GM12873 (cell line): ENCODE measurements around the gene NOL6.

Experiments used
- TF ChIP-seq, protein P1 (sequence below): IDR thresholded peaks from 2 replicates; pipeline ENCODE4 v1.5.1; 2012; ENCODE audit warnings: low read depth, mild to moderate bottlenecking, moderate library complexity, low read length, control low read depth; ENCODE audit not compliant: insufficient read depth; ENCODE audit errors: missing control alignments

NOL6 gene

DNA sequence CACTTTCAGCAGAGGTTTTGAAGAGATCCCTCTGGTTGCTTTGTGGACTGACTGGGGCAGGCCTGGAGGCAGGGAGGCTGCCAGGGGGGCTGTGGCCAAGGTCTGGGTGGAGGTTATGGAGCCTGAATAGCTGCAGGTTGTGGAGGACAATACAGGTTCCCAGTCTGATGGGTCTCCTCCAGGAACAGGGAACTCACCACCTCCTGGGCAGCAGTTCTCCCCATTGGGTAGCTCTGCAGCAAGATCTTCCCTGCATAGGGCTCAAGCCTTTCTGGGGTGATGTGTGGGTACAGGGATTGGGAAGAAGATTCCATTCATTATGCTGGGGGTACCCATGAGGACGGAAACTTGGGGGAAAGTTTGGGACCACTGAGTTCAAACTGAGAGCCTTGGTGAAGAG lies 33.1 kb downstream of the NOL6 start:
- TF ChIP-seq, protein P1, sequence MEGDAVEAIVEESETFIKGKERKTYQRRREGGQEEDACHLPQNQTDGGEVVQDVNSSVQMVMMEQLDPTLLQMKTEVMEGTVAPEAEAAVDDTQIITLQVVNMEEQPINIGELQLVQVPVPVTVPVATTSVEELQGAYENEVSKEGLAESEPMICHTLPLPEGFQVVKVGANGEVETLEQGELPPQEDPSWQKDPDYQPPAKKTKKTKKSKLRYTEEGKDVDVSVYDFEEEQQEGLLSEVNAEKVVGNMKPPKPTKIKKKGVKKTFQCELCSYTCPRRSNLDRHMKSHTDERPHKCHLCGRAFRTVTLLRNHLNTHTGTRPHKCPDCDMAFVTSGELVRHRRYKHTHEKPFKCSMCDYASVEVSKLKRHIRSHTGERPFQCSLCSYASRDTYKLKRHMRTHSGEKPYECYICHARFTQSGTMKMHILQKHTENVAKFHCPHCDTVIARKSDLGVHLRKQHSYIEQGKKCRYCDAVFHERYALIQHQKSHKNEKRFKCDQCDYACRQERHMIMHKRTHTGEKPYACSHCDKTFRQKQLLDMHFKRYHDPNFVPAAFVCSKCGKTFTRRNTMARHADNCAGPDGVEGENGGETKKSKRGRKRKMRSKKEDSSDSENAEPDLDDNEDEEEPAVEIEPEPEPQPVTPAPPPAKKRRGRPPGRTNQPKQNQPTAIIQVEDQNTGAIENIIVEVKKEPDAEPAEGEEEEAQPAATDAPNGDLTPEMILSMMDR = no peak

GRCh38 chr9:33440204-33440603 lies 33.5 kb downstream of the NOL6 start:
- TF ChIP-seq, protein P1 = no peak

GRCh38 chr9:33439731-33440130 lies 34.0 kb downstream of the NOL6 start:
- TF ChIP-seq, protein P1 = no peak

DNA sequence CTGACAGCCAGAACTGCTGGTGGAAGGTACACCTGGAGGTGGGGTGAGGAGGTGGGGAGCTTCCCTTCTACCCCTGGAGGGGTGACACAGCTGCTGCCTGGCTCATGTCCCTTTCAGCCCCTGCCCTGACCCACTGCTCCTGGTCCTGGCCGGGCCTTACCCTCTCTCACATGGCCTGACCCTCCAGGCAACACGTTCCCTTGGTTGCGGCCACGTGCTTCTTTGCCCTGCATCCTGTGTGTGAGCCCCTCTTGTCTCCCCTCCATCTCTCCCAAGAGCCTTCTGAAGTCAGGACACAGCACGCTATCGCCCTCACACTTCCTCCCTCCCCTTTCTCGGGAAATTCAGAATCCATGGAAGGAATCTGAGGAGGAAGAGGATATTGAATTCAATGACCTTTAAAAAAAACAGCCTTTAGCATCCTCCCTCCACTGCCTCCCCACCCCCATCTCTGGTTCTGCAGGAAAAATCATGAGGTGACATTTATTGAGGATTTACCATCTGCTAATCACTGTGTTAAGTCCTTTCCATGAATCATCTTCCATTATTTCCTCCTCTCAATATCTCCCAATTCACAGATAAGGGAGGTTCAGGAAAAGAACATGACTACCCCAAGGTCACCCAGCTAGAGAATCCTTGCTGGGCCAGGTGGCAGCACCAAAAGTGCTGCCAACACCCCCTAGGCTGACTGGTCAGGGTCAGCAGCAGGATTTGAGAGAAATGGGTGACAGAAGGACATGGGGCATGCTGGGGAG lies 34.6 kb downstream of the NOL6 start:
- TF ChIP-seq, protein P1 = no peak

GRCh38 chr9:33437898-33438297 lies 35.8 kb downstream of the NOL6 start:
- TF ChIP-seq, protein P1 = no peak

DNA sequence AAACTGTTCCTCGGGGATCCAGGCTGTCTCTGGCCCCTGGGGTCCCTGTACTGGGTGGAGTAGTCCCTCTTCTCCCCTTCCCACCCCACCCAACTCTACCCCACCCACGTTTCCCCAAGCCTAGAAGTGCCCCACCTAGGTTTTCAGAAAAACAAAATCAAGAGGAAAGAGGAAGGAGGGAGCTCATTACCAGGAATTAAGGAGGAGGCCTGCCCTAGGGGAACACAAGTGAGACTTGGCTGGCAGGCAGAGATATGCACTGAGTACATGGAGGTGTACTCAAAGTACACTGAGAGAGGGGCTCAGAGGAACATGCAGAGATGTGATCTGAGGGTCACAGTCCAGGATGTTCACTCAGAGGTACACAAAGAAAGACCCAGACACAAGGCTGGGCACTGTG lies 36.5 kb downstream of the NOL6 start:
- TF ChIP-seq, protein P1 = no peak

GRCh38 chr9:33436445-33436844 lies 37.3 kb downstream of the NOL6 start:
- TF ChIP-seq, protein P1 = no peak
